HepG2 (cell line): ENCODE data around the gene BSN. TPM values are rescaled to one million over a fixed set of nuclear protein-coding genes. Genes with fewer than 3 reads are reported as not detected.

Source experiments
- ATAC-seq: fragments of 200-7000 bp; cut with Tn5 transposase; 3 replicates; pipeline ENCODE4 v1.9.1; 2020; ENCODE audit warnings: mild to moderate bottlenecking, moderate library complexity
- BruUV-seq: library from RNA; stranded (reverse); fragments of 400-500 nt; replicated peaks from 2 replicates; lab custom pipeline; 2021; lab: Mats Ljungman, UMichigan
- CTCF ChIA-PET: fragments of 300-600 bp; formaldehyde crosslinking; extraction: SDS; loops from one replicate; lab custom pipeline; 2021; ENCODE audit warnings: low total read pairs, inconsistent platforms, low intra/inter-chr PET ratio; lab: Yijun Ruan, JAX
- POLR2A ChIA-PET: fragments of 350-600 bp; sonication (Branson Sonifier 250); formaldehyde crosslinking; loops from one replicate; lab custom pipeline; 2020; ENCODE audit warnings: antibody characterized with exemption, inconsistent platforms; lab: Yijun Ruan, JAX
- DNase-seq: peaks from one replicate; pipeline ENCODE4 v3.0.0-alpha.2; 2015; ENCODE audit warnings: low spot score
- FAIRE-seq: peaks from 3 replicates; lab custom pipeline; 2011; peaks lifted over from hg19 to GRCh38; lab: Jason Lieb, UNC
- H2AFZ ChIP-seq: one replicate; pipeline ENCODE4 v1.6.1; 2011; ENCODE audit warnings: low read length, inconsistent platforms
- H3K27ac ChIP-seq: fragments of 300-600 bp; 3 replicates; pipeline ENCODE4 v1.8.0; 2011; ENCODE audit warnings: mixed run types, mild to moderate bottlenecking, mixed read lengths, low read length, inconsistent platforms; ENCODE audit not compliant: insufficient read depth; ENCODE audit errors: extremely low read length
- H3K27me3 ChIP-seq, 2 experiments: fragments of 200-600 bp in 1 of 2; 2 replicates in 1 of 2; 3 replicates in 1 of 2; pipeline versions ENCODE4 v1.6.0 to v1.8.0; 2011; ENCODE audit warnings: low read length in 2 of 2, mild to moderate bottlenecking in 2 of 2, moderate library complexity in 2 of 2, inconsistent platforms in 1 of 2; ENCODE audit not compliant: insufficient read depth in 2 of 2, control insufficient read depth in 1 of 2
- H3K36me3 ChIP-seq, 2 experiments: fragments of 200-600 bp in 1 of 2; replicated peaks in 1 of 2; 2 replicates in 1 of 2; 3 replicates in 1 of 2; pipeline versions ENCODE4 v1.5.1 to v1.8.0; 2011; ENCODE audit warnings: low read length in 2 of 2, inconsistent platforms in 1 of 2; ENCODE audit not compliant: insufficient read depth in 2 of 2, control insufficient read depth in 1 of 2
- H3K4me1 ChIP-seq: 2 replicates; pipeline ENCODE4 v1.5.1; 2012; ENCODE audit warnings: low read length, inconsistent platforms; ENCODE audit not compliant: insufficient read depth
- H3K4me2 ChIP-seq: 2 replicates; pipeline ENCODE4 v1.6.0; 2011; ENCODE audit warnings: low read depth, low read length, inconsistent platforms
- H3K4me3 ChIP-seq, 3 experiments: fragments of 200-600 bp in 1 of 3; sonication (generic), shearing (Covaris generic) in 1 of 3; replicated peaks in 1 of 3; 2 replicates each; pipeline ENCODE4 v1.5.1; 2011 to 2016; ENCODE audit warnings: low read length in 3 of 3, inconsistent platforms in 2 of 3, low read depth in 2 of 3, mild to moderate bottlenecking in 2 of 3, control low read depth in 1 of 3, mixed read lengths in 1 of 3; ENCODE audit not compliant: insufficient read depth in 1 of 3
- H3K79me2 ChIP-seq: one replicate; pipeline ENCODE4 v1.6.1; 2011; ENCODE audit warnings: low read length, inconsistent platforms; ENCODE audit not compliant: insufficient read depth
- H3K9ac ChIP-seq: 2 replicates; pipeline ENCODE4 v1.6.0; 2011; ENCODE audit warnings: mild to moderate bottlenecking, low read depth, low read length, inconsistent platforms; ENCODE audit not compliant: insufficient read depth
- H3K9me3 ChIP-seq: 2 replicates; pipeline ENCODE4 v1.5.1; 2012; ENCODE audit warnings: mild to moderate bottlenecking, low read length
- H4K20me1 ChIP-seq: 2 replicates; pipeline ENCODE4 v1.6.0; 2011; ENCODE audit warnings: inconsistent platforms, mild to moderate bottlenecking, low read length, moderate library complexity; ENCODE audit not compliant: insufficient read depth
- MLLT10 ChIP-seq: sonication (generic); formaldehyde crosslinking; IDR thresholded peaks from 2 replicates; pipeline ENCODE4 v1.4.0; 2020; ENCODE audit warnings: missing genetic modification reagents
- ZNF136 ChIP-seq: sonication (generic); formaldehyde crosslinking; IDR thresholded peaks from 2 replicates; pipeline ENCODE4 v1.8.1; 2022; ENCODE audit warnings: low read depth, mild to moderate bottlenecking, moderate library complexity, missing genetic modification reagents
- ZNF883 ChIP-seq: sonication (generic); formaldehyde crosslinking; IDR thresholded peaks from 2 replicates; pipeline ENCODE4 v1.5.1; 2020; ENCODE audit warnings: mild to moderate bottlenecking, missing genetic modification reagents; ENCODE audit errors: not compliant biosample characterization
- WGBS: methylation state at CpG from one replicate; pipeline ENCODE4 v1.1.6; 2017; ENCODE audit warnings: low lambda C conversion rate; 5-methylcytosine and 5-hydroxymethylcytosine counted together
- in situ Hi-C: cut with HindIII; loops from 2 replicates; pipeline ENCODE4 v1.10.0; 2017; ENCODE audit warnings: low pct_unique_long_range_greater_than_20kb; ENCODE audit not compliant: extremely low pct_ligation_motif_present
- intact Hi-C: fragments of 100-400 bp; cut with micrococcal nuclease; formaldehyde crosslinking; loops from one replicate; pipeline ENCODE4 v1.10.0; 2022; ENCODE audit not compliant: unreplicated experiment
- polyA plus RNA-seq, 8 experiments: library from polyadenylated mRNA; depleted of rRNA in 3 of 8; stranded (reverse) in 7 of 8; unstranded in 1 of 8; fragments of >200 nt; fragmentation: Illumina TruSeq in 4 of 8; extraction: Trizol in 4 of 8; gene quantifications; 2 replicates each; pipeline versions ENCODE4 v1.2.1 to v1.2.3, GENCODE V29; 2011 to 2016; ENCODE audit warnings: low read depth in 4 of 8, missing spikeins in 1 of 8, mixed read lengths in 1 of 8; ENCODE audit not compliant: insufficient read depth in 1 of 8
- total RNA-seq, 5 experiments: library from RNA; depleted of rRNA; stranded (reverse); fragments of >200 nt; fragmentation: Illumina TruSeq; extraction: Trizol; gene quantifications; 2 replicates each; pipeline ENCODE4 v1.2.3, GENCODE V29; 2016; ENCODE audit warnings: low read depth in 1 of 5

Gene BSN
- total and polyA plus RNA-seq, 2 of the 13 experiments (the other 11 are each of a cell fraction or from before 2014, with no cell fraction given) = 0.42 to 0.86 TPM

DNA sequence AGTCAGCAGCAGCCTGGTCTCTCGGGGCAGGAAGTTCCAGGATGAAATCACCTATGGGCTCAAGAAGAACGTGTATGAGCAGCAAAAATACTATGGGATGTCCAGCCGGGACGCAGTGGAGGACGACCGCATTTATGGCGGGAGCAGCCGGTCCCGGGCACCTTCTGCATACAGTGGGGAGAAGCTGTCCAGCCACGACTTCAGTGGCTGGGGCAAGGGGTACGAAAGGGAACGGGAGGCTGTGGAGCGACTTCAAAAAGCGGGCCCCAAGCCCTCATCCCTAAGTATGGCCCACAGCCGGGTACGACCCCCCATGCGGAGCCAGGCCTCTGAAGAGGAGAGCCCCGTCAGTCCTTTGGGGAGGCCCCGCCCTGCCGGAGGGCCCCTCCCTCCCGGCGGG is 107.7 kb downstream of the BSN start:
- BruUV-seq = no TSS peak
- DNase-seq (no peak), ATAC-seq (no peak), FAIRE-seq (no peak)
- H2AFZ ChIP-seq = no peak overlapping the region
- H3K79me2 ChIP-seq = no peaks in the 10 kb centered on the region
- CTCF ChIA-PET = no interaction called here
- intact Hi-C loops (no loop called here), in situ Hi-C loops (no loop called here)
- H3K9me3 ChIP-seq = no peaks in the 10 kb centered on the region
- 98% methylated on average over 22 of the region's 22 CpGs for WGBS
- peaks cover 44% of the 10 kb centered on the region for H3K4me1 ChIP-seq
- no peak overlapping the region for H3K4me2 ChIP-seq
- H3K36me3 ChIP-seq = no peaks in the 10 kb centered on the region
- no peak overlapping the region for H3K27ac ChIP-seq
- POLR2A ChIA-PET = no interaction called here
- H3K27me3 ChIP-seq = no peaks in the 10 kb centered on the region
- H3K4me3 ChIP-seq = no peak overlapping the region
- H3K9ac ChIP-seq = no peak overlapping the region
- no peak for TF ChIP-seq ZNF136 (CRISPR knock-in tag)
- no peaks in the 10 kb centered on the region for H4K20me1 ChIP-seq

DNA sequence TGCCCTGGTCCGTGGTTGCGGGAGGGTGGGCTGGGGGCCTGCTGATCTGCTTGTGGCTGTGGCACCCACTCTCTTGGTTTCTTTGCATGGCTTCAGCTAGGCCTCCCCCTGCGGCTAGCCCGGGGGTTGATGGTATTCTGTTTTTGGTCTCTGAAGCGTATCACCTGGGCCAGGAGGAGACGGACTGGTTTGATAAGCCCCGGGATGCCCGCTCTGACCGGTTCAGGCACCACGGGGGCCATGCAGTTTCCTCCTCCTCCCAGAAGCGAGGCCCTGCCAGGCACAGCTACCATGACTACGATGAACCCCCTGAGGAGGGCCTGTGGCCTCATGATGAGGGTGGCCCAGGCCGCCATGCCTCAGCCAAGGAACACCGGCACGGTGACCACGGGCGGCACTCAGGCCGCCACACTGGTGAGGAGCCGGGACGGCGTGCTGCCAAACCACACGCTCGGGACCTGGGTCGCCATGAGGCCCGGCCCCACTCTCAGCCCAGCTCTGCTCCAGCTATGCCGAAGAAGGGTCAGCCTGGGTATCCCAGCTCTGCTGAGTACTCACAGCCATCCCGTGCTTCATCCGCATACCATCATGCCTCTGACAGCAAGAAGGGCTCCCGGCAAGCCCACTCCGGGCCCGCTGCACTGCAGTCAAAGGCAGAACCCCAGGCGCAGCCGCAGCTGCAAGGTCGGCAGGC is 108.6 kb downstream of the BSN start:
- no peaks in the 10 kb centered on the region for H4K20me1 ChIP-seq
- no peak overlapping the region for H3K4me2 ChIP-seq
- ATAC-seq = no peak
- no peak for TF ChIP-seq ZNF883 (CRISPR knock-in tag)
- TF ChIP-seq MLLT10 = no peak
- no peak overlapping the region for H3K27ac ChIP-seq
- POLR2A ChIA-PET = no interaction called here
- intact Hi-C loops = no loop called here
- H3K4me3 ChIP-seq = no peak overlapping the region
- H3K79me2 ChIP-seq = no peaks in the 10 kb centered on the region
- H3K9ac ChIP-seq = no peak overlapping the region
- no peaks in the 10 kb centered on the region for H3K27me3 ChIP-seq
- 97% methylated on average over 16 of the region's 34 CpGs for WGBS
- H2AFZ ChIP-seq = no peak overlapping the region
- no TSS peak for BruUV-seq
- CTCF ChIA-PET = no interaction called here
- H3K4me1 ChIP-seq = peaks cover 52% of the 10 kb centered on the region
- H3K36me3 ChIP-seq = no peaks in the 10 kb centered on the region
- no peaks in the 10 kb centered on the region for H3K9me3 ChIP-seq
- no peak for DNase-seq
- in situ Hi-C loops = no loop called here
- no peak for FAIRE-seq
